CD4-positive, alpha-beta T cell treated with Interleukin-15 for 1 hour (primary cell): ENCODE data around the gene RALGPS1.

ENCODE experiments used
- DNase-seq: peaks from one replicate; pipeline ENCODE4 v3.0.0-alpha.2; 2020

The RALGPS1 gene

GRCh38 chr9:126957687-126958053 lies 43.1 kb downstream of the RALGPS1 start:
- DNase-seq = no peak

- no peak for DNase-seq
Measured at GRCh38 chr9:126959336-126959735, 44.8 kb downstream of the RALGPS1 start.

- no peak for DNase-seq
Measured at GRCh38 chr9:126959917-126960316, 45.3 kb downstream of the RALGPS1 start.

- DNase-seq = no peak
Measured at GRCh38 chr9:126962336-126962735, 47.8 kb downstream of the RALGPS1 start.

GRCh38 chr9:126965077-126965476 lies 50.5 kb downstream of the RALGPS1 start:
- DNase-seq = no peak

- DNase-seq = peak; percentile 39
Measured at GRCh38 chr9:126965541-126966428, 51.2 kb downstream of the RALGPS1 start.

GRCh38 chr9:126971261-126971660 lies 56.7 kb downstream of the RALGPS1 start:
- no peak for DNase-seq

- DNase-seq = no peak
Measured at GRCh38 chr9:126973651-126974529, 59.3 kb downstream of the RALGPS1 start.

GRCh38 chr9:126974594-126974993 lies 60.0 kb downstream of the RALGPS1 start:
- DNase-seq = no peak

- no peak for DNase-seq
Measured at GRCh38 chr9:126975327-126976220, 61.0 kb downstream of the RALGPS1 start.

GRCh38 chr9:126979461-126979860 lies 64.9 kb downstream of the RALGPS1 start:
- no peak for DNase-seq

GRCh38 chr9:126980231-126980630 lies 65.6 kb downstream of the RALGPS1 start:
- no peak for DNase-seq

GRCh38 chr9:126981218-126981617 lies 66.6 kb downstream of the RALGPS1 start:
- DNase-seq = no peak

GRCh38 chr9:126982215-126983002 lies 67.8 kb downstream of the RALGPS1 start:
- no peak for DNase-seq

- no peak for DNase-seq
Measured at GRCh38 chr9:126983767-126984166, 69.2 kb downstream of the RALGPS1 start.

GRCh38 chr9:126984969-126985368 lies 70.4 kb downstream of the RALGPS1 start:
- DNase-seq = no peak

- peak; percentile 88 for DNase-seq
Measured at GRCh38 chr9:126985870-126986498, 71.4 kb downstream of the RALGPS1 start.

- DNase-seq = no peak
Measured at GRCh38 chr9:126986506-126986951, 71.9 kb downstream of the RALGPS1 start.

- DNase-seq = no peak
Measured at GRCh38 chr9:126988857-126989256, 74.3 kb downstream of the RALGPS1 start.

- no peak for DNase-seq
Measured at GRCh38 chr9:126989847-126990842, 75.6 kb downstream of the RALGPS1 start.
